Glutamatergic neuron (in vitro differentiated cells): ENCODE measurements around the gene PRKCE. TPM values are rescaled to one million over a fixed set of nuclear protein-coding genes. Genes with fewer than 3 reads are reported as not detected.

ENCODE experiments used
- DNase-seq: peaks from one replicate; pipeline ENCODE4 v3.0.0; 2022
- H3K27ac Mint-ChIP-seq: one replicate; pipeline ENCODE4 v1.8.0; 2020; ENCODE audit warnings: mild to moderate bottlenecking, mixed read lengths, inconsistent platforms; ENCODE audit not compliant: unreplicated experiment
- H3K27me3 Mint-ChIP-seq: one replicate; pipeline ENCODE4 v1.8.0; 2020; ENCODE audit warnings: mild to moderate bottlenecking, moderate library complexity, mixed read lengths, inconsistent platforms; ENCODE audit not compliant: unreplicated experiment
- H3K36me3 Mint-ChIP-seq: one replicate; pipeline ENCODE4 v1.8.0; 2020; ENCODE audit warnings: mild to moderate bottlenecking, mixed read lengths, inconsistent platforms; ENCODE audit not compliant: unreplicated experiment
- H3K4me1 Mint-ChIP-seq: one replicate; pipeline ENCODE4 v1.8.0; 2020; ENCODE audit warnings: mild to moderate bottlenecking, low read depth, mixed read lengths, inconsistent platforms; ENCODE audit not compliant: unreplicated experiment
- H3K4me3 Mint-ChIP-seq: one replicate; pipeline ENCODE4 v1.8.0; 2020; ENCODE audit warnings: mild to moderate bottlenecking, mixed read lengths, inconsistent platforms; ENCODE audit not compliant: unreplicated experiment
- H3K9me3 Mint-ChIP-seq: one replicate; pipeline ENCODE4 v1.8.0; 2020; ENCODE audit warnings: mild to moderate bottlenecking, moderate library complexity, mixed read lengths, inconsistent platforms; ENCODE audit not compliant: unreplicated experiment
- total RNA-seq: library from RNA; stranded (reverse); fragmentation: NEBNext Ultra II Directional; extraction: Animal tissue kit (Norgen Biotek cat#: 25700); gene quantifications from one replicate; pipeline ENCODE4 v1.2.1, GENCODE V29; 2021; ENCODE audit not compliant: unreplicated experiment
- TF ChIP-seq, protein P1 (sequence below): fragments of 200-600 bp; sonication (generic); IDR thresholded peaks from one replicate; pipeline ENCODE4 v1.5.0; 2021; ENCODE audit not compliant: partially characterized antibody, unreplicated experiment

PRKCE gene
- total RNA-seq, 1 donor from 2014 or later = 74.8 TPM

DNA sequence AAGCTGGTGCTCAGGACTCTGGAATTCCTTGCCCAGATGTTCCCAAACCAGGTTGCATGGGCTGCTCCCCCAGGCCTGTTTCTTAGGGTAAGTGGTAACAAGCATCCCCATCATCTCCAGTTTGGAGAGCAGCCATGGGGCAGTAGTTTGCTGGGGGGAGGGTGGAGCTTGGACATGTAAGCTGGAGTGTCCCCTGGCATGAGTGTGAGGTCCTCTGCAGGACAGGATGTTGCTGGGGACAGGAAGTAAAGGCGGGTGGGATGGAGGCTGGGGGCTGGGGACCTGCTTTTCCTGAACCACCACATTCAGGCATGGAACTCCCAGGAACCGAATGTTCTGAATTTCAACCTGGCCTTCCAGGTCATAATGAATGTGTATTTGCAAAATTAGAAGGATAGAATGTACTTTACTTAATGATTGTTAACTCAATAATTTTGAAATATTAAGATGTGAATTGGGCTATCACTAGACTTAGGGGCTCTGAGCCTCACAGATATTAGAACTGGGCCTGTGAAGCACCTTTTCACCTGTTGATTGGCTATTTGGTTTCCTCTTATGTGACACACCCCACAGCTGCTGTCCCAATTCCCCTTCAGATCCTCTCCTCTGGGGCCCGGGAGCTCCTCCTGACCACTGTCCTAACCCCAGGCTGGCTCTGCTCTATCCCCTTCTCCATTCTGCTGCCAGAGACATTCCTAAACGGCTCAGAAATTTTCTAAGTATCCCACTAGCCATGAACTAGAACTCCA is 579.4 kb downstream of the PRKCE start:
- TF ChIP-seq, protein P1, sequence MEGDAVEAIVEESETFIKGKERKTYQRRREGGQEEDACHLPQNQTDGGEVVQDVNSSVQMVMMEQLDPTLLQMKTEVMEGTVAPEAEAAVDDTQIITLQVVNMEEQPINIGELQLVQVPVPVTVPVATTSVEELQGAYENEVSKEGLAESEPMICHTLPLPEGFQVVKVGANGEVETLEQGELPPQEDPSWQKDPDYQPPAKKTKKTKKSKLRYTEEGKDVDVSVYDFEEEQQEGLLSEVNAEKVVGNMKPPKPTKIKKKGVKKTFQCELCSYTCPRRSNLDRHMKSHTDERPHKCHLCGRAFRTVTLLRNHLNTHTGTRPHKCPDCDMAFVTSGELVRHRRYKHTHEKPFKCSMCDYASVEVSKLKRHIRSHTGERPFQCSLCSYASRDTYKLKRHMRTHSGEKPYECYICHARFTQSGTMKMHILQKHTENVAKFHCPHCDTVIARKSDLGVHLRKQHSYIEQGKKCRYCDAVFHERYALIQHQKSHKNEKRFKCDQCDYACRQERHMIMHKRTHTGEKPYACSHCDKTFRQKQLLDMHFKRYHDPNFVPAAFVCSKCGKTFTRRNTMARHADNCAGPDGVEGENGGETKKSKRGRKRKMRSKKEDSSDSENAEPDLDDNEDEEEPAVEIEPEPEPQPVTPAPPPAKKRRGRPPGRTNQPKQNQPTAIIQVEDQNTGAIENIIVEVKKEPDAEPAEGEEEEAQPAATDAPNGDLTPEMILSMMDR = no peak
- peaks cover 10% of the 10 kb centered on the region for H3K27me3 Mint-ChIP-seq
- H3K27ac Mint-ChIP-seq = no peak overlapping the region
- no peaks in the 10 kb centered on the region for H3K36me3 Mint-ChIP-seq
- no peak for DNase-seq
- no peaks in the 10 kb centered on the region for H3K9me3 Mint-ChIP-seq
- no peak overlapping the region for H3K4me3 Mint-ChIP-seq
- peaks cover 4% of the 10 kb centered on the region for H3K4me1 Mint-ChIP-seq

DNA sequence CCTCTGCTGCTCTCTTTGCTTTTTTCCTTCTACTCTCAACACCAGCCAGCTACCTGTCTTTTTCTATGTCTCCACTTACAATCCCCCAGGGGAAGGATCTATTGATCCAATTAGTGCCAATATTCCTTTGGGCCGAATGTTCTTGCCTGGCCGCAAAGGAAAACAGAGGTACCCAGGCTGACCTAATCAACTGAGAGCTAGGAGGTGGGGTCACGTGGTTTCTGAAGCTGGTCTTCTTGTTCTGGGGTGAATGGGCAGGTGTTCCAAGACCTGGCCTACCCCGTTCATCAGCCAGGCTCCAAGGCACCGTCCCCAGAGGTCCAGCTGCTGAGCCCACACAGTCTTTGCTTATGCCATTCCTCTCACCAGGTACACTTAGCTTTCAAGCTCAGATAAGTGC is 580.2 kb downstream of the PRKCE start:
- TF ChIP-seq, protein P1 = no peak
- Mint-ChIP-seq H3K4me1 (peaks cover 6% of the 10 kb centered on the region), H3K27me3 (peaks cover 12% of the 10 kb centered on the region), H3K27ac (no peak overlapping the region), H3K36me3 (no peaks in the 10 kb centered on the region), H3K9me3 (no peaks in the 10 kb centered on the region), H3K4me3 (no peak overlapping the region)
- DNase-seq = no peak

DNA sequence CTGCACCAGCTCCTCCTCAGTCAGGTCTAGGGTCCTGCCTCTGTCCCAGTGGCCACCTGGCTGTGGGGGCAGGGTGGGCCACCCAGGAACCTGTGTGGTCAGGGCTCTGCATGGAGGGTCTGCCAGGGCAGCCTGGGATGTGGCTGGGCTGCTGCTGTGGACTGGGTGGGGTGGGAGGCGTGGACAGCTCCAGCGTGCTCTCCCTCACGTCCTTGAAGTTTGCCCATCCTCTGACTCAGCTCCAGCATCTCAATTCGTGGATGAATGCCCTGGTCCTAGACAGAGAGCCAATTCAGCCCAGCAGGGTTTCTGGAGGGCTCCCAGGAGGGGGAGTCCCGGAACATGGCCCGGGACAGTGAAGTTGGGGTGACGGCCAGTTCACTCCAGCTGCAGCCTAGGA is 581.4 kb downstream of the PRKCE start:
- no peaks in the 10 kb centered on the region for H3K9me3 Mint-ChIP-seq
- TF ChIP-seq, protein P1 = no peak
- peaks cover 6% of the 10 kb centered on the region for H3K4me1 Mint-ChIP-seq
- DNase-seq = no peak
- no peak overlapping the region for H3K27ac Mint-ChIP-seq
- peaks cover 14% of the 10 kb centered on the region for H3K27me3 Mint-ChIP-seq
- no peak overlapping the region for H3K4me3 Mint-ChIP-seq
- no peaks in the 10 kb centered on the region for H3K36me3 Mint-ChIP-seq

DNA sequence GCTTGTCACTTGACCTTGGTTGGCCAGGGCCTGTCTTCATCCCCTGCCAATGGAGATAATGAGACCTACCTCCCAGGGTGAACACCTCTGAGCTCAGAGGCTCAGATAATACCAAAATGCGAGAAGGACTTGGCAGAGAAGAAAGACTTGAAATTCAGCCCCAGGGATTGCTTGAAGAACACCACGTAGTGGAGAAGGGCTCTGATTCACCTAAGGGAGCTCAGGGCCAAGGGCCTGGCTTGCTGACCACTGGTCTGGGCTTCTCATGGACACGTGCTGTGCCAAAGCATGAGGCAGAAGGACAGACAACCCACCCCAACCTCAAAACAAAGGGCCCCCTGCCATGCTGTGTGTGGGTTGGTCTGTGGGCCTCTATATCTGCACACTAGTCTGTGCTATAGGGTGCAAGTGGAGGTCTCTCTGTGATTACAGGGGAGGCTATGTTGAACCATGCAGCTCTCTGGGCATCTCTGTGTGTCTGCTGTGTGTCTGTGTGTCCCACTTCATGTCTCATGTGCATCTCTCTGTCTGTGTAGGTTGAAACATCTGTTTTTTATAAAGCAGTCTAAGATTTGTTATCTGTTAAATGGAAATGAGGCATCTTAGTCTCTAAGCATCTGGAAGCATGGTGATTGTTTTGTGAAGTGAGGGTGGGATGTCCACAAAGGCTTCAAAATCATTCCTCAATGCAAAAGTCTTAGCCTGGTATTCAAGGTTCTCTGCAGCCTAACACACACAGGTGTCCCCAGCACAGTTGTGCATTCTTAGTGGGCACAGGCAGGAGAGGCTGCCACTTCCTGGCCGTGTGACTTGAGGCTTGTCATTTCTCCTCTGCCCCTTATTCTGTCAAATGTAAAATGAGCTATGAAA is 584.8 kb downstream of the PRKCE start:
- H3K27ac Mint-ChIP-seq = no peak overlapping the region
- peaks cover 18% of the 10 kb centered on the region for H3K27me3 Mint-ChIP-seq

More for the DNA sequence above, 584.8 kb downstream of the PRKCE start:
- H3K4me3 Mint-ChIP-seq = no peak overlapping the region
- H3K4me1 Mint-ChIP-seq = peaks cover 7% of the 10 kb centered on the region
- H3K9me3 Mint-ChIP-seq = no peaks in the 10 kb centered on the region
- TF ChIP-seq, protein P1 = no peak
- no peaks in the 10 kb centered on the region for H3K36me3 Mint-ChIP-seq
- no peak for DNase-seq
